ENCODE results near the gene IL12RB1. TPM values are rescaled to one million over a fixed set of nuclear protein-coding genes. Genes with fewer than 3 reads are reported as not detected.
A peak's percentile ranks its signal among the peaks of the same experiment; 100 is the strongest.

IL12RB1 gene
- total and polyA plus RNA-seq, 2 of the 13 experiments (the other 11 are each of a cell fraction or from before 2014, with no cell fraction given) = 0.03 to 0.04 TPM

DNA sequence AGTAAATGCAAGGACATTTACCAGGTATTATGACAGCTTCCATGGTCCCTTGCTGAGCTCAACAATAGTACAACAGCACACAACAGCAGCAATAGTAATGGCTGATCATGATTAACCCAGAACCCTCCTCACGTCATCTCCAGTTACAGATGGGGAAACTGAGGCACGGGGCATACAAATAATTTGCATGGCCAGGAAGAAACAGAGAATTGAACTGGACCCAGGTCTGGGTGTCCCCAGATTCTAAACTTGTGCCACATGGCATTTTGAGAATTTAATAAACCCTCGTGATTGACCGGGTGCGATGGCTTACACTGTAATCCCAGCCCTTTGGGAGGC lies 18.0 kb upstream of the IL12RB1 start:
- CTCF ChIA-PET (ENCODE audit: low intra/inter-chr PET ratio, low total read pairs) = no interaction called here
- no TSS peak for BruUV-seq (replicated peaks)
- POLR2A ChIA-PET = interaction anchor here (0.8 to 1.4 kb wide), 4 partner anchors 11 to 50 kb away, joined by 3 to 5 read pairs (median 3); partner anchors contain the start of gene PIK3R2
- in situ Hi-C loops (cut with HindIII; ENCODE audit: extremely low pct_ligation_motif_present, low pct_unique_long_range_greater_than_20kb) (no loop called here), intact Hi-C loops (cut with micrococcal nuclease; ENCODE audit: unreplicated experiment) (no loop called here)
- peak overlapping the region; percentile 50; the same call in 1 of the 2 replicates for H3K9ac ChIP-seq (ENCODE audit: insufficient read depth, low read depth, low read length)
- peak overlapping the region; percentile 28 to 69 (median 62); a peak in 5 of 6 replicates for H3K4me3 ChIP-seq (replicated peaks in 1 of 3; ENCODE audit: insufficient read depth in 1 of 3, low read depth in 2 of 3, low read length in 3 of 3)
- peak; percentile 10; the same call in 2 of the 3 replicates for ATAC-seq
- H3K27me3 ChIP-seq (ENCODE audit: control insufficient read depth in 1 of 2, insufficient read depth in 2 of 2, low read length in 2 of 2) = no peaks in the 10 kb centered on the region
- H3K4me2 ChIP-seq (ENCODE audit: low read depth, low read length) = peak overlapping the region; percentile 81
- FAIRE-seq = no peak
- 46% methylated on average over 5 of the region's 5 CpGs for WGBS (ENCODE audit: low lambda C conversion rate)
- H2AFZ ChIP-seq (ENCODE audit: low read length) = no peak overlapping the region
- H3K27ac ChIP-seq (ENCODE audit: extremely low read length, insufficient read depth, low read length) = peak overlapping the region; percentile 34
- H4K20me1 ChIP-seq (ENCODE audit: insufficient read depth, low read length) = no peaks in the 10 kb centered on the region
- peaks cover 62% of the 10 kb centered on the region for H3K4me1 ChIP-seq (ENCODE audit: insufficient read depth, low read length)
- H3K79me2 ChIP-seq (ENCODE audit: insufficient read depth, low read length) = no peaks in the 10 kb centered on the region
- H3K9me3 ChIP-seq (ENCODE audit: low read length) = no peaks in the 10 kb centered on the region
- DNase-seq (ENCODE audit: low spot score) = no peak
- no peaks in the 10 kb centered on the region for H3K36me3 ChIP-seq (replicated peaks in 1 of 2; ENCODE audit: control insufficient read depth in 1 of 2, insufficient read depth in 2 of 2, low read length in 2 of 2)
- TF ChIP-seq, protein P1, sequence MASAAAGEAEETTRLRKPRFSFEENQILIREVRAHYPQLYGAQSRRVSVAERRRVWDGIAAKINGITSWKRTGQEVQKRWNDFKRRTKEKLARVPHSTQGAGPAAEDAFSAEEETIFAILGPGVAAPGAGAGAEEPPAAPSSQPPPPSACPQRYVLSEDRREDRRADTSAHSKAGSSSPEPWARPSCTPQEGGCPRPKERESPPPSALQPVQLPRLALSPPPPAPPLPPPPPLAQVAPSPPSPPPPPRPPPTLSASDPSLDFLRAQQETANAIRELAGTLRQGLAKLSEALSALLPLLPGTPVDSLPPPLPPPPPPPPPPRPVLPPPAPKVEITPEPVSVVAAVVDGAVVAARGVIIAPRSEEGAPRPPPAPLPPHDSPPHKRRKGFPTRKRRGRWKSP (CRISPR knock-in tag; IDR thresholded peaks at IDR 0.05) = 0 out of 2 replicates have a peak, but pooled peaks have one; percentile 21
- TF ChIP-seq, protein P2, sequence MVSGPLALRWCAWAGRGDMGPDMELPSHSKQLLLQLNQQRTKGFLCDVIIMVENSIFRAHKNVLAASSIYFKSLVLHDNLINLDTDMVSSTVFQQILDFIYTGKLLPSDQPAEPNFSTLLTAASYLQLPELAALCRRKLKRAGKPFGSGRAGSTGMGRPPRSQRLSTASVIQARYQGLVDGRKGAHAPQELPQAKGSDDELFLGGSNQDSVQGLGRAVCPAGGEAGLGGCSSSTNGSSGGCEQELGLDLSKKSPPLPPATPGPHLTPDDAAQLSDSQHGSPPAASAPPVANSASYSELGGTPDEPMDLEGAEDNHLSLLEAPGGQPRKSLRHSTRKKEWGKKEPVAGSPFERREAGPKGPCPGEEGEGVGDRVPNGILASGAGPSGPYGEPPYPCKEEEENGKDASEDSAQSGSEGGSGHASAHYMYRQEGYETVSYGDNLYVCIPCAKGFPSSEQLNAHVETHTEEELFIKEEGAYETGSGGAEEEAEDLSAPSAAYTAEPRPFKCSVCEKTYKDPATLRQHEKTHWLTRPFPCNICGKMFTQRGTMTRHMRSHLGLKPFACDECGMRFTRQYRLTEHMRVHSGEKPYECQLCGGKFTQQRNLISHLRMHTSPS (CRISPR knock-in tag; IDR thresholded peaks at IDR 0.05; ENCODE audit: low read depth) = no peak
- TF ChIP-seq FUBP1 (CRISPR knock-in tag; IDR thresholded peaks at IDR 0.05; ENCODE audit: borderline replicate concordance) (0 out of 2 replicates have a peak, but pooled peaks have one; percentile 33), ZNF598 (CRISPR knock-in tag; IDR thresholded peaks at IDR 0.05; ENCODE audit: borderline replicate concordance) (peak; percentile 68; the same call in 1 of the 2 replicates), ZNF251 (CRISPR knock-in tag; IDR thresholded peaks at IDR 0.05) (no peak), ZNF724P (CRISPR knock-in tag; IDR thresholded peaks at IDR 0.05; ENCODE audit: borderline replicate concordance) (0 out of 2 replicates have a peak, but pooled peaks have one; percentile 26), ZNF350 (CRISPR knock-in tag; IDR thresholded peaks at IDR 0.05; ENCODE audit: borderline replicate concordance, low read depth) (0 out of 2 replicates have a peak, but pooled peaks have one; percentile 4)
- TF ChIP-seq, protein P3, sequence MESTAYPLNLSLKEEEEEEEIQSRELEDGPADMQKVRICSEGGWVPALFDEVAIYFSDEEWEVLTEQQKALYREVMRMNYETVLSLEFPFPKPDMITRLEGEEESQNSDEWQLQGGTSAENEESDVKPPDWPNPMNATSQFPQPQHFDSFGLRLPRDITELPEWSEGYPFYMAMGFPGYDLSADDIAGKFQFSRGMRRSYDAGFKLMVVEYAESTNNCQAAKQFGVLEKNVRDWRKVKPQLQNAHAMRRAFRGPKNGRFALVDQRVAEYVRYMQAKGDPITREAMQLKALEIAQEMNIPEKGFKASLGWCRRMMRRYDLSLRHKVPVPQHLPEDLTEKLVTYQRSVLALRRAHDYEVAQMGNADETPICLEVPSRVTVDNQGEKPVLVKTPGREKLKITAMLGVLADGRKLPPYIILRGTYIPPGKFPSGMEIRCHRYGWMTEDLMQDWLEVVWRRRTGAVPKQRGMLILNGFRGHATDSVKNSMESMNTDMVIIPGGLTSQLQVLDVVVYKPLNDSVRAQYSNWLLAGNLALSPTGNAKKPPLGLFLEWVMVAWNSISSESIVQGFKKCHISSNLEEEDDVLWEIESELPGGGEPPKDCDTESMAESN (CRISPR knock-in tag; conservative IDR thresholded peaks at IDR 0.05) = 0 out of 2 replicates have a peak, but pooled peaks have one; percentile 46
- TF ChIP-seq, protein P4, sequence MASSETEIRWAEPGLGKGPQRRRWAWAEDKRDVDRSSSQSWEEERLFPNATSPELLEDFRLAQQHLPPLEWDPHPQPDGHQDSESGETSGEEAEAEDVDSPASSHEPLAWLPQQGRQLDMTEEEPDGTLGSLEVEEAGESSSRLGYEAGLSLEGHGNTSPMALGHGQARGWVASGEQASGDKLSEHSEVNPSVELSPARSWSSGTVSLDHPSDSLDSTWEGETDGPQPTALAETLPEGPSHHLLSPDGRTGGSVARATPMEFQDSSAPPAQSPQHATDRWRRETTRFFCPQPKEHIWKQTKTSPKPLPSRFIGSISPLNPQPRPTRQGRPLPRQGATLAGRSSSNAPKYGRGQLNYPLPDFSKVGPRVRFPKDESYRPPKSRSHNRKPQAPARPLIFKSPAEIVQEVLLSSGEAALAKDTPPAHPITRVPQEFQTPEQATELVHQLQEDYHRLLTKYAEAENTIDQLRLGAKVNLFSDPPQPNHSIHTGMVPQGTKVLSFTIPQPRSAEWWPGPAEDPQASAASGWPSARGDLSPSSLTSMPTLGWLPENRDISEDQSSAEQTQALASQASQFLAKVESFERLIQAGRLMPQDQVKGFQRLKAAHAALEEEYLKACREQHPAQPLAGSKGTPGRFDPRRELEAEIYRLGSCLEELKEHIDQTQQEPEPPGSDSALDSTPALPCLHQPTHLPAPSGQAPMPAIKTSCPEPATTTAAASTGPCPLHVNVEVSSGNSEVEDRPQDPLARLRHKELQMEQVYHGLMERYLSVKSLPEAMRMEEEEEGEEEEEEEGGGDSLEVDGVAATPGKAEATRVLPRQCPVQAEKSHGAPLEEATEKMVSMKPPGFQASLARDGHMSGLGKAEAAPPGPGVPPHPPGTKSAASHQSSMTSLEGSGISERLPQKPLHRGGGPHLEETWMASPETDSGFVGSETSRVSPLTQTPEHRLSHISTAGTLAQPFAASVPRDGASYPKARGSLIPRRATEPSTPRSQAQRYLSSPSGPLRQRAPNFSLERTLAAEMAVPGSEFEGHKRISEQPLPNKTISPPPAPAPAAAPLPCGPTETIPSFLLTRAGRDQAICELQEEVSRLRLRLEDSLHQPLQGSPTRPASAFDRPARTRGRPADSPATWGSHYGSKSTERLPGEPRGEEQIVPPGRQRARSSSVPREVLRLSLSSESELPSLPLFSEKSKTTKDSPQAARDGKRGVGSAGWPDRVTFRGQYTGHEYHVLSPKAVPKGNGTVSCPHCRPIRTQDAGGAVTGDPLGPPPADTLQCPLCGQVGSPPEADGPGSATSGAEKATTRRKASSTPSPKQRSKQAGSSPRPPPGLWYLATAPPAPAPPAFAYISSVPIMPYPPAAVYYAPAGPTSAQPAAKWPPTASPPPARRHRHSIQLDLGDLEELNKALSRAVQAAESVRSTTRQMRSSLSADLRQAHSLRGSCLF (CRISPR knock-in tag; IDR thresholded peaks at IDR 0.05; ENCODE audit: borderline replicate concordance) = no peak
